Dermis microvascular lymphatic vessel endothelial cell (primary cell): Measurements from ENCODE around the gene PAXX. TPM values are rescaled to one million over a fixed set of nuclear protein-coding genes. Genes with fewer than 3 reads are reported as not detected.

Experiments
- DNase-seq, 2 donors: peaks; one replicate each; pipeline versions ENCODE4 v3.0.0 to v3.0.0-alpha.2; 2010; ENCODE audit warnings: low read depth in 2 of 2
- total RNA-seq: library from RNA; depleted of rRNA; stranded (reverse); fragments of >200 nt; gene quantifications from 2 replicates; pipeline ENCODE4 v1.2.1, GENCODE V29; 2014

The PAXX gene
- total RNA-seq, 1 donor from 2014 or later: 8.5 TPM

DNA sequence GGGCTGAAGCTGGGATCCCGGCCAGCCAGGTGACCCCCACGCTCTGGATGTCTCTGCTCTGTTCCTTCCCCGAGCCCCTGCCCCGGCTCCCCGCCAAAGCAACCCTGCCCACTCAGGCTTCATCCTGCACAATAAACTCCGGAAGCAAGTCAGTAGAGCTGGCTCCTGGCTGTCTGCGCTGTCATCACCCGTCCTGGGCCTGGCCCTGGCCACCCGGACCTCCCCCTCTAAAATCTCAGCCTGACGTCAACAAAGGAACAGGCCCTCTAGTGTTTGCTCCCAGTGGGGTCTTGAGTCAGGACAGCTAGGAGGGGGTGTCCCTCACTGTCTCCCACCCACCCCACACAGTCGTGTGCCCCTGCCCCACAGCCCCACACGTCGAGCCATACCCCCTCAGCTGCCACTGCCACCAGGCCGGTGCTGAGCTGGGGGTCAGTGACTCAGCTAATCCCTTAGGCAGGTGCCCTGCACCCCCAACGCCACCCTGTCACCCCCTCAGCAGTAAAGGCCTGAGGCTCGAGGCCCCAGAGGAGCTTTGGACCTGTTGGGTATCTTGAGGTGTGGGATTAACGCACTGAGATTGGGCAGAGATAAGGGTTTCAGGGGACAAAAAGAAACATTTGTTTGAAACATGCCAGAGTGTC is 10.5 kb upstream of the PAXX start:
- peak; percentile 55 for DNase-seq

DNA sequence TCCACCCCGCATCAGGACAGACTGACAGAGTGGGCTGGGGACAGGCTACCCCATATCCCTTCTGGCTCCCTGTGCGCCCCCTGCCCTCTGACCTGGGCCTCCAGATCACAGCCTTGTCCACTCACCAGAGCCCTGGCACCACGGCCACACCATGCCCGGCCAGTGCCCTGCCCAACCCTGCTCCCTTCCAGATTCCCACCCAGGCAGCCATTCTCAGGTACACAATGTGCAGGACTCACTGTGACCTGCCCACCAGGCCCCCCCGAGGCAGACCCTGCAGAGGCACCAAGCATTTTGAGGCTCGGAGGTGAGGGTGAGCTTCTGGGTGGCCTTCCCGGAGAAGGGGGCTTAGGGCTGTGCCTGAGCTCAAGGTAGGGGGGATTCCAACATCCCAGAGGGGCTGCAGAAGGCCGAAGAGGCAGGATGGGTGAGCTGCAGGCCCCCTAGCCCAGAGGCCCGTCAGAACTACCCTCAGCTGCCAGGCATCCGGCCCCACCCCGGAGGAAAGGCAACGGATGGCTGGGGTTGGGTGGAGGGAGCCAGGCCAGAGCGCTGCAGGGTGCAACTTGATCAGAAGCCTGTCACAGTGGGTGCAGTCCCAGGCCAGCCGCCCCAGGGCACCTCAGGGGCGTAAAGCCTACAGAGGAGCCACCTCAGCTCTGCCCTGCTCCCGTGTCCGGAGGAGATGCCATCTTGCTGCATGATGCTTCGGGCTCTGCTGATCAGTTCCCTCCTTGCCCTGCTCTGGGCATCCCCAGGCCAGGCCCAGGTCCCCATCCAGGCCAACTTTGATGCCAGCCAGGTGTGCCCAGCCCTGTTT is 9.8 kb upstream of the PAXX start, which contains the start of gene LCNL1:
TSS of gene LCNL1 (plus strand) at position 762 of the 820 bp plus-strand sequence. CDS start 594 bp downstream, outside the sequence.
- DNase-seq: no peak

DNA sequence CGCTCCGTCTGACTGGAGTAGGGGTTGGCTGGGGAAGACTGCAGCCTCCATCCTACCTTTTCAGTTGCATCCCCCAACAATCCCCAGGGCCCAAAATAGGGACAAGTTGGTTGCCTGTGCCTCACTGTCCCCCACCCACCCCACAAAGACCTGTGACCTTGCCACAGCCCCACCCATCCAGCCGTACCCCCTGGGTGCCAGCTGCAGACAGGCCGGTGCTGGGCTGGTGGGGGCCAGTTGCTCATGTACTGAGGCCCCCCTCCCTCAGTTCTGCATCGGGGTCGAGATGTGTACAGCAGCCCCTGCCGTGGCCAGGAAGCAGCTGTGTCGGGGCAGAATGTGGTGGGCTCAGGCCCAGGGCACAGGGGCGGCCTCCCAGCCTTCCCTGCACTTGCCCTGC is 9.1 kb upstream of the PAXX start:
- no peak for DNase-seq

DNA sequence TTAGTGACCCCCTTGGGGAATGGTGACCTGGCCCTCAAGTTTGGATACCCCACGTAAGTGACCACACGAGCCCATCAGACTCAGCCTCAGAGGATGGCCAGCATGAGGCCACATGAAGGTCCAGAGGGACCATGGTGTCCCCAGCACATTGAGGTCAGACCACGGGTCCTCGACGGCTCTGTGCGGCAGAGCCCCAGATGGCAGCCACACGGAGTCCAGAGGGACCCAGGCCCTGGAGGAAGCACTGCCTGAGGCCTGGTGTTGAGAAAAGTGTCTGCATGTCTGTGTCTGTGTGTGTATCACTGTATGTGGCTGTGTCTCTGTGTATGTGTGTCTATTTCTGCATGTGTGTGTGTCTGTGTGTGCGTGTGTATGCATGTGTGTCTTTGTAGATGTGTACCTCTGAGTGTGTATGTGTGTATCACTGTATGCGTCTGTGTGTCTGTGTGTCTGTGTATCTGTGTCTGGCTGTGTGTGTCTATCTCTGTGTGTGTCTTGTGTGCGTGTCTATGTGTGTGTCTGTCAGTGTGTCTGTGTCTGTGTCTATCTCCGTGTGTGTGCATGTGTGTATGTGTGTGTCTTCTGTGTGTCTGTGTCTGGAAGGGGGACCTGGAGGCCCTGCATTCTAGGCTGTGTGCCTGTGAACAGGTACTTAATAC is 8.4 kb upstream of the PAXX start:
- no peak for DNase-seq

DNA sequence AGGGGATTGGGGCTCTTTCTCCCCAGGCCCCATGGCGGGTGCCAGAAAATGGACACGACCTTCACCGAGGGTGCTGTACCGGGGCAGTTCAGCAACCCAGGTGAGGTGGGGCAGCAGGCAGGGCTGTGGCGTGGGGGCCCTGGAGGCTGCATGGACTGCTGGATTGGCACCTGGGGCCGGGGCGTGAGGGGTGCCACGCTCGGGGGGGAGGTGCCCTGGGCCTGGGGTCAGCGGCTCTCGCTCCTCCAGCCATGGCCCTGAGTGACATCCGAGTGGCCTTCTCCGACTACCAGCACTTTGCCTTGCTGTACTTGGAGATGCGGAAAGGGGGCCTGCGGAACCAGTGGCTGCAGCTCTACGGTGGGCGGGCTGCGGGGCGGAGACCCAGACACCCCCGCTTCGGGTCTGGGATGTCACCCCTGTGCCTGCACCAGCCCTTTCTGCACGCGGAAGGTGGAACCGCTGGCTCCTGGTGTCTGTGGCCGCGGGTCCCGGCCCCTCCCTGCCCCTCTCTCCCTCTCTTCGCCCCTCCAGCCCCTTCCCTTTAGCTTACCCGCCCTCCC is 7.7 kb upstream of the PAXX start:
- no peak for DNase-seq

DNA sequence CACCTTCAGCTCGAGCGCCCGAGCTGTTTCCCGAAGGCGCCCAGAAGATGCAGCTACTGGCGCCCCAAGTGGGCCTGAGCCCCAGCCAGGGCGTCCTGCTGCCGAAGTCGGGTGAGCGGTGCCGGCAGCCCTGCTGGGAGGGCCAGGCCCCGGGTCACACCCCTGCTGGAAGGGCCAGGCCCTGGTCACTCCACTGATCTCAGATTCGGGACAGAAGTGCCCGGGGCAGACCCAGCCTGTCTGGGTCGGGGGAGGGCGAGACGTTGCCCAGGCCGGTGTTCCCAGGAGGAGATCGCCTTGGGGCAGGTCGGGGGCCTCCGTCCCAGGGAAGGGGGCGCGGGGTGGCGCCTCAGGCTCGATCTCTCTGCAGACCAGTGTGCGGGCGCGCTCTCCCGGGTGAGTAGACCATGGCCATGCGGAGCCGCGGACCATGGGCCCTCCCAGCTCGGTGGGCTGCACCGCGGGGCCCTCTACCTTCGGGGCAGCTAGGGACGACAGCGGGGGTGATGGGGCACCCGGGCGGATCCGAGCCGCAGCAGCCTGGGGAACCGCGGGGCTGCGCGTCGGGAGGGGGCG is 7.1 kb upstream of the PAXX start:
- no peak for DNase-seq

DNA sequence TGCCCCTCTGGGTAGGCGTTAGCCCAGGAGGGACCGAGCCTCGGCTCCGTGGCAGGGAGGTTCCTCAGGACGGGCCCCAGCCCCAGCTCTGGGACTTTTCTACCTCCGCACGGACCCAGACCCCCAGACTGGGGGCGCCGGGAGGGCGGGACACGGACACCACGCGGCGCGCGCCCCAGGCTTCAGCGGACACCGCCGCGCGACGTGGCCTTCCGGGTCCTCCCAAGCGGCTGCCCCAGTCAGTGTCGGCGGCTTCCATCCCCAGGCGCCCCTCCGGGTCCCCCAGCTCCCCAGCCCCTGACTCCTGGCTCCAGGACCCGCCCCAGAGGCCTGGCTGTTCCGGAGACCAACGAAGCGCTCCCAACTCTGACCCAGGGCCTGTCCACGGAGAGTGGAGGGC is 6.4 kb upstream of the PAXX start:
- DNase-seq: no peak

DNA sequence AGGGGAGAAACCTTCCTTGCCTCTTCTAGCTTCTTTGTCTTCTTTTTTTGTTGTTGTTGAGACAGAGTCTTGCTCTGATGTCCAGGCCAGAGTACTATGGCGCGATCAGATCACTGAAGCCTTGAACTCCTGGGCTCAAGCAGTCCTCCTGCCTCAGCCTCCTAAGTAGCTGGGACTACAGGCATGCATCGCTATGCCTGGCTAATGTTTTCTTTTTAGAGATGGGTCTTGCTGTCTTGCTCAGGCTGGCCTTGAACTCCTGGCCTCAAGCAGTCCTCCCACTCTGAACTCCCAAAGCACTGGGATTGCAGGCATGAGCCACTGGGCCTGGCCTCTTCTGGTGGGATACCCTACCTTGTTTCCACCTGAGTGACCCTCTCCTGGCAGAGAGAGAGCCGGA is 3.4 kb upstream of the PAXX start:
- no peak for DNase-seq

DNA sequence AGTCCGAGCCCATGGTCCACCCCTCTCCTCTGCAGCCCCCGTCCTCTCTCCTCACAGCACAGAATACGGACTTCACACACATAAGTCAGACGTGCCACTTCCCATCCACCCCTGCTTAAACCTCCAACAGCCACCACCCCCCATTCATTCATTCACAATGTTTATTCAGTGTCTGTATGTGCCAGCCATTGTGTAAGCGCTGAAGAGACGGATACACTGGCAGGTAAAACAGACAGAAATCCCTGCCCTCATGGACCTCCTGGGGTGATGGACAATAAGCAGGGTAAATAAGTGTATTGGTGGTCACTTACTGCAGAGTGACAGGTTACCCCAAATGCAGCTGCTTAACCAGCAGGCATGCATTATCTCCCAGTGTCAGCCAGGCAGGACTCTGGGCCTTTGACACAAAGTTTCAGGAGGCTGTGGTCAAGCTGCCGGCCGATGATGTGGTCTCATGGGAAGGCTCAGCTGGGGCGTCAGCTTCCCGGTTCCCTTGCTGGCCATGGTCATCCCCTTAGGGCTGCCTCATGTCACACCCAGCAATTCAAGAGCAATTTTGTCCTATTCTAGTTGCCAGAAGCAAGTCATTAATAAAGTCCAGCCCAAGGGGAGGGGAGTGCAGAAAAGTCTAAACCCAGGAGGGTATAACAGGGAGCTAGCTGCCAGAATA is 1.8 kb upstream of the PAXX start:
- DNase-seq: peak in 1 of 2 donors; percentile 21

DNA sequence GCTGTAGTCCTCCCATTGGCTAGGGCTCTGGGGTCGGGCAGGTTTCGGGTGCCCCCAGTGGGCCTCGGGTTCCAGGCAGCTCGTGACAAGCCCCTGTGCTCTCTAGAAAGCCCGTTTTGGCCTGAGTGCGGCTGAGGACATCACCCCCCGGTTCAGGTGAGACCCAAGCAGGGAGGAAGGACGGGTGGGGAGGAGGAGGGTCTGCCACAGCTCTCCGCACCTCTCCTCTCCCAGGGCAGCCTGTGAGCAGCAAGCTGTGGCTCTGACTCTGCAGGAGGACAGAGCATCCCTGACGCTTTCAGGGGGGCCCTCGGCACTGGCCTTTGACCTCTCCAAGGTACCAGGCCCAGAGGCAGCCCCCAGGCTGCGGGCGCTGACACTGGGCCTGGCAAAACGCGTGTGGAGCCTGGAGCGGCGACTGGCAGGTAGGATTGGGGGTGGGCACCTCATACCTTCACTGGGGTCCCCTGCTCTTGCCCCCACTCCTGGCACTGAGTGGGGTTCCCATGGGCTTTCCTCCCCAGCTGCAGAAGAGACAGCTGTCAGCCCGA is 672 bp downstream of the PAXX start:
- DNase-seq: no peak

DNA sequence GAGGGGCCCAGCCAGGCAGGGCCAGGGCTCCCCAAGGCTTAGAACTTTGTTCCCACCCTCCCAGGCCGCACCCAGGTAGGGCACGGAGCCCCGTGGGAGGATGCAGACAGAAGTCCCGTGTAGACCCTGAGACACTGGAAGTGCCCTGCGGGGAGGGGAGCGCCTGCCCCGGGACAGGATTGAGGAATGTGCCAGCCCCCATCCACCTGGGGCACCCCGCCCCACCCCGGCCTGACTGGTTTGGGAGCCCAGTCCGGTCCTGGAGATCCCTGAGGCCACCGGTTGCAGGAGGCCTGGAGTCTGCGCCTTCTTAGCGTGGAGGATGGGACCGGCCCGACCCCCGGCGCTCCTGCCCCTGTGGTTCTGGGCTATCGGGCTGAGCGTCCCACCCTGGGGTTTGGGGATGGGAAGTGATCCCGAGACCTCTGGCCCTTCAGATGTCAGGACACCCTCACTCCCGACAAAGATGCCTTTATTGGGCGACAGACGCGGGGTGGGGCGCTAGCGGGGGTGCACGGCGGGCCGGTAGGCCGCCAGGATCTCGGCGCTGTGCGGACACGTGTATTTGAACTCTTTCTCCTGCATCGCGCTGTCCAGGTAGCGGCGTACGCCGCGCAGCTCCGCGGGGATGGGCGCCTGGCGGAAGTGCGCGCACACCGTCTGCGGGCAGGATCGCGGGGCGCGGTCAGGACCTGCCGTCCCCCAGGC is 2.1 kb downstream of the PAXX start:
- no peak for DNase-seq

DNA sequence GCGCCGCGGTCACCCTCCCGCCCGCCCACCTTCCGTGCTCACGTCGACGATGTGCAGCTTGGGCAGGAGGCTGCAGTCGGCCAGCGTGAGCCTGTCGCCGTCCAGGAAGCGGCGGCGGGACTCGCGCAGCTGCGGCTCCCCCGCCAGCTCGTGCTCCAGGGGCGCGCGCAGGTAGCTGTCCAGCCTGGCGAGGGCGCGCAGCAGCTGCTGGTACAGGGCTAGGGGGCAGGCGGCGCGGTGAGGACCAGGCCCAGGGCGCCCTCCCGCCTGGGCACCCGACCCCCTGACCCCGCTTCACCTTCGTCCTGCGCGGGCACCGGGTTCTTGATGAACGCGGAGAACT is 2.6 kb downstream of the PAXX start:
- peak in 1 of 2 donors; percentile 40 for DNase-seq

DNA sequence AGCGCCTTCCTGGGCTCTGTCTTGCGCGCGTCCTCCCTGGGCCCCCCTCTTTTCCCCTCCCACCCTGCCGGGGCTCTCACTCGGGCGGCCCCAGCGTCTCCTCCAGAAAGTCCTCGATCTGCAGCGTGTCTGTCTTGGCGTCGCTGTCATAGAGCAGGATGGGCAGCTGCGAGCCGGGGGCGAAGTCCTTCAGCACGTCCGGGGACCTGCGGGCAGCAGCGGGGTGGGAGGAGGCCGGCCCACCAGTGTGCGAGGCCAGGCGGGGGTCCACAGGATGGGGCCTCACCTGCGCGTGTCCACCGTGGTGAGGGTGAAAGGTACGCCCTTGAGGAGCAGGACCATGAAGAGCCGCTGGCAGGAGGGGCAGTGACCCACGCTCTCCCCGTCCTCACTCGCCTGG is 3.1 kb downstream of the PAXX start:
- DNase-seq: no peak

DNA sequence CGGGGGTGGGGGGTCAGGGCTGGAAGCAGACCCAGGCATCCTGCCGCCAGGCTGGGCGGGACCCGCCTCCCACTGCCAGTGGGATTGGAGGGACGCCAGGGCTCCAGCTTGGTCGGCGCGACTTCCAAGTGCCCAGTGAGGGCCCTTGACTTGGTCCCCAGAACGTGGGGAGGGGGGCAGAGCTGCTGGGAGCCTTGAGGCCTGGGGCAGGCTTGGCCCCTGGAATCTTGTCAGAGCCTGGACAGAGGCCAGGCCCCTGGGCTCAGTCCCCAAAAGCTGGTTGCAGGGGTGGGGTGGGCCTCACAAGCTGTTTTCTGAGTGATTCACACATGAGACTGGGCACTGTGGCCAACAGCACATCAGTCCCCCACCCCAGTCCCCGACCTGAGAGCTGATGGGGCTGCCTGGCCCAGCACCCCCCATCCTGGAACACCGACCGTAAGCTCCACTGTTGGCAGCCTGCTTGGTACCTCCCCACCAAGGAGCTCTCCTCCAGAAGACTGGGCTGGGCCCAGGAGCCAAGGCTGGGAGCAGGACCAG is 3.6 kb downstream of the PAXX start:
- DNase-seq: no peak

DNA sequence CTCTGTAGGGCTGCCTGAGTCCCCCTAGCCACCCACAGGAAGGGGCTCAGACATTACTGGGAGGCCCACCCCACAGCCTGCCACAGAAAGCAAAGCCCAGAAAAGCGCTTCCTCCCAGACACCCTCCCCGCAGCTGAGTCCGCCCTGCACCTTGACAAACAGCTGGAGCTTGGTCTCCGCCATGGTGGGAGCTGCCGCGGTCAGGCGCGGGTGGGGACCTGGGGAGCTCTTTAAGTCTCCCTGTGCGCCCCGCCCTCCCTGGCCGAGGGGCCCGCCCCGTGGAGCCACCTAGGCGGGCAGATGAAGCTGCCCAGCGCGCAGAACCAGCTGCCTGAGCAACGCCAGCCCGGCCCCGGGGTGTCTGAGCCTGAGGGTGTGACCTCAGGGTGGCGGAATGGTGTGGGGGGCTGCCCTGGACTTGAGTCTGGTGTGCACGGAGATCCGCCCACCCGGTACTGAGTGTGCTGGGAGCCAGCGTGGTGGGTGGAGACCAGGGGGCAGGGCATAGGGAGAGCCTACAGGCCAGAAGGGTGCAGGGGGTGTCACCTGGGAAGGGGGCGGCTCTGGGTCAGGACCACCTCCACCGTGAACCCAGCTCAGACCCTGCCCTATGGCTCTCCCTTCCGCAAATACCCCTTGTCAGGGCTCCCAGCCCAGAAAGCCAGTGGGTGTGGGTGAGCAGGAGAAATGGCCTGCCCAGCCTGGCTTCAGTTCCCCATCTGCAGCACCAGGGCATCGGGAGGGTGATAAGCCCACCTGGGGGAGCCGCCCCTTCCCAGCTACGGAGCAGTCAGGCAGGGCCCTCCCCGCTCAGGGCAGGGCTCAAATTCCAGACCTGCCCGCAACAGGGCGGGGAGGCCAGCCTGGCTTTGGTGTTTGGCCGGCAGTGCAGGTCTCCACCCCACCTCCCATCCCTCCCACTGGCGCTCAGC is 4.4 kb downstream of the PAXX start, which contains the start of gene CLIC3:
TSS of gene CLIC3 (minus strand) at position 208 of the 932 bp plus-strand sequence. CDS start at position 183, 25 bp downstream.
- no peak for DNase-seq

DNA sequence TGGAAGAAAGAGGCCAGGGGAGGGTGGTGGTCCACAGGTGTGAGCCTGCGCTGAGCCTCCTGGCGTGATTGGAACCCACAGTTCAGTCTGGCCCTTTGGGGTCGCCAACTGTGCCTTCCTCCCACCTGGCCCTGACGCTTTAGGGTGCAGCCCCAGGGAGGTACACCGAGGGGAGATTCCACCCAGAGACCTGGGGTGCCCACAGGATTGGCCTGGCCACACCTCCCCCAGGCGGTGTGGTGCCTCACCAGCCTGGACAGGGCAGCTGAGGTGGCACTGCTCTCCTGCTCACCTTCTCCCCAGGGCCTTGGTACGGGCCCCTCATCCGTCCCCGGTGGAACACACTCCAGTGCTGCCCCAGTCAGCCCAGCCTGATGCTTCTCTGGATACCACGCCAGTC is 5.1 kb downstream of the PAXX start:
- DNase-seq: no peak

DNA sequence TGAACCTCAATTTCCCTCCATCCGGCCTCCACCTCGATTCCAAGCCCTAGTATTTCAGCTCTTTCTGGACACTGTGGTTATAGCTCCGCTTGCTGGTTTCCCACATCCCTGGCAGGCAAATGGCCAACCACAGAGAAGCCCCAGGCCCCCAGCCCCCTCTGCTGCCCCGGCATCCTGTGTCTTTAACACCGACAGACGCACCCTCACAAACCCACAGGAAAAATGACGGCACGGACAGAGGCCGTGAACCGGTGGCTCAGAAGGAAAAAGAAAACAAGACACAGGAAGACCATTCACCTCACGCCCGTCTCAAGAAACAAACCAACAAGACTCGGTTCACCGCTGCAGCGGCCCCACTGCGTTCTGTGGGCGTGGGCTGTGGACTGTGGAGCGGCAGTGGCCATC is 5.6 kb downstream of the PAXX start:
- DNase-seq: peak in 1 of 2 donors; percentile 67

DNA sequence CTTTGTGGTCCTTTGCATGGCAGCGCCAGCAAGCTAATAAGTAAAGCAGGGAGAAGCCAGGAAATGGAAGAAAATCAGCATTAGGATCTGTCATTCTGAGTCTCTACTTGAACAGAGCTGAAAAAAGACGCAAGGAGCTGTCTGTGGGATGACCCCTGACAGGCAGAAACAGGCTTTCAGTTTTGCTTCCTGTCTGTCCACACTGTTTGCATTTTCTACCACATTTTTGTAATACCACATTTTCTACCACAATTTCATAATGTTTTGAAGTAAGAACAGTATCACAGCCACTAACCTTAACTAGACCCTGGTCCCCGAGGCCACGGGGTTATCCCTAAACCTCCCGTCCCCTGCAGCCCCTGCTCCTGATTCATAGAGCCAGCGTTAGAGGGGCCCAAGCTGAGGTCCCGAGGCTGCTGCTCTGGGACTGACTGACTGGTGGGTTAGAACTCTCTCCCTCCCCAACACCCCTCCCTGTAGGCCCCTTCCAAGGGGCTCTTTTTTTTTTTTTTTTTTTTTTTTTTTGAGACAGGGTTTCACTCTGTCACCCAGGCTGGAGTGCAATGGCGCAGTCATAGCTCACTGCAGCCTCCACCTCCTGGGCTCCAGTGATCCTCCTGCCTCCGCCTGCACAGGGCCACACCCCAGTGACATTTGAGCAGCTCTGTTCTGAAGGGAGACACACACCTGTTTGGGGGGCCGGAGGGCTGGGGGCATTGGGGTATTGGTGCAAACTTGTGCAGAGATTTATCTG is 8.1 kb downstream of the PAXX start:
- no peak for DNase-seq
